Activated CD8-positive, alpha-beta memory T cell treated with anti-CD3 and anti-CD28 coated beads, Interleukin-2, amount 50 U/mL, for 24 hours (primary cell): ENCODE data around the gene CFAP20DC.
"Not testable (repeated sequence)": the region's sequence is repeated elsewhere in the genome, so short reads cannot be mapped to it uniquely, and the experiment has no call there.

ENCODE experiments used
- DNase-seq: peaks from one replicate; pipeline ENCODE4 v3.0.0-alpha.2; 2020; ENCODE audit errors: extremely low read depth

CFAP20DC gene

GRCh38 chr3:58696093-58696492 lies 353.7 kb downstream of the CFAP20DC start:
- no peak for DNase-seq

- not testable (repeated sequence) for DNase-seq
Measured at GRCh38 chr3:58695284-58695683, 354.5 kb downstream of the CFAP20DC start.

- DNase-seq: no peak
Measured at GRCh38 chr3:58693940-58694850, 355.6 kb downstream of the CFAP20DC start.

- no peak for DNase-seq
Measured at GRCh38 chr3:58692484-58692883, 357.3 kb downstream of the CFAP20DC start.
